LNCaP clone FGC (cell line): ENCODE results near the gene FAM107A.

ENCODE experiments used
- DNase-seq: peaks from one replicate; pipeline ENCODE4 v3.0.0-alpha.2; 2011; ENCODE audit warnings: low read depth
- H3K4me3 ChIP-seq: 2 replicates; pipeline ENCODE4 v1.5.1; 2011; ENCODE audit warnings: mild to moderate bottlenecking, low read depth, low read length, control low read depth
- TF ChIP-seq, protein P1 (sequence below): IDR thresholded peaks from 2 replicates; pipeline ENCODE4 v1.5.1; 2012; ENCODE audit warnings: mild to moderate bottlenecking; ENCODE audit not compliant: control insufficient read depth, insufficient read depth; ENCODE audit errors: extremely low read depth

Gene FAM107A, protein sequence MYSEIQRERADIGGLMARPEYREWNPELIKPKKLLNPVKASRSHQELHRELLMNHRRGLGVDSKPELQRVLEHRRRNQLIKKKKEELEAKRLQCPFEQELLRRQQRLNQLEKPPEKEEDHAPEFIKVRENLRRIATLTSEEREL

DNA sequence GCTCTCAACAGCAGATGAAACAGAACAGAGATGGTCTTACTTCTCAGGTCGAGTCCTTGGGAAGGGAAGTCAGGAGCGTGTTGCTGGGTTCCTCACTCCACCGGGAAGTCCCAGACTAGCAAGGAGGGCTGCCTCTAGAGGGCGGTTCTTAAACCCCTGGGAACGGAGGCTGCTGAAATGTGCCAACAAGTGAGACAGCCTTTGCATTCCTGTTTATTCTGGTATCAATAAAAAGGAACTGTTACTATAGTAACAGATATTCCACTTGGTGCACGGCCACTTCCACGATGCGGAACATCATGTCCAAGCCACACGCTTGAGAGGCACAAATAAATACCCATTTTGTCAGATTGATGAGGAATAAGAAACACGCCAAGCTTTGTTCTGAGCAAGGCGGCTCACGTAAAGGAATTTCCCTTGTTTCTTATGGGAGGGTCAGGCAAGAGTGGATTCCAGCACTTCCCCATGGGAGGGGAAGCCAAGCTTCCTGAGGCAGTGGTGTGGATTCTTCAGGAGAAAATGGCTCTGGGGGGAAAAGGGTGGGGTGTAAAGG, at the start of gene FAM107A:
Gene FAM107A, minus strand, starts transcription at position 123 of the 553 bp plus-strand sequence. CDS start 7,531 bp downstream, outside the sequence.
- no peak within 1 kb of the TSS for H3K4me3 ChIP-seq
- DNase-seq: peak; percentile 47
- TF ChIP-seq, protein P1, sequence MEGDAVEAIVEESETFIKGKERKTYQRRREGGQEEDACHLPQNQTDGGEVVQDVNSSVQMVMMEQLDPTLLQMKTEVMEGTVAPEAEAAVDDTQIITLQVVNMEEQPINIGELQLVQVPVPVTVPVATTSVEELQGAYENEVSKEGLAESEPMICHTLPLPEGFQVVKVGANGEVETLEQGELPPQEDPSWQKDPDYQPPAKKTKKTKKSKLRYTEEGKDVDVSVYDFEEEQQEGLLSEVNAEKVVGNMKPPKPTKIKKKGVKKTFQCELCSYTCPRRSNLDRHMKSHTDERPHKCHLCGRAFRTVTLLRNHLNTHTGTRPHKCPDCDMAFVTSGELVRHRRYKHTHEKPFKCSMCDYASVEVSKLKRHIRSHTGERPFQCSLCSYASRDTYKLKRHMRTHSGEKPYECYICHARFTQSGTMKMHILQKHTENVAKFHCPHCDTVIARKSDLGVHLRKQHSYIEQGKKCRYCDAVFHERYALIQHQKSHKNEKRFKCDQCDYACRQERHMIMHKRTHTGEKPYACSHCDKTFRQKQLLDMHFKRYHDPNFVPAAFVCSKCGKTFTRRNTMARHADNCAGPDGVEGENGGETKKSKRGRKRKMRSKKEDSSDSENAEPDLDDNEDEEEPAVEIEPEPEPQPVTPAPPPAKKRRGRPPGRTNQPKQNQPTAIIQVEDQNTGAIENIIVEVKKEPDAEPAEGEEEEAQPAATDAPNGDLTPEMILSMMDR: 0 out of 2 replicates have a peak, but pooled peaks have one; percentile 10

DNA sequence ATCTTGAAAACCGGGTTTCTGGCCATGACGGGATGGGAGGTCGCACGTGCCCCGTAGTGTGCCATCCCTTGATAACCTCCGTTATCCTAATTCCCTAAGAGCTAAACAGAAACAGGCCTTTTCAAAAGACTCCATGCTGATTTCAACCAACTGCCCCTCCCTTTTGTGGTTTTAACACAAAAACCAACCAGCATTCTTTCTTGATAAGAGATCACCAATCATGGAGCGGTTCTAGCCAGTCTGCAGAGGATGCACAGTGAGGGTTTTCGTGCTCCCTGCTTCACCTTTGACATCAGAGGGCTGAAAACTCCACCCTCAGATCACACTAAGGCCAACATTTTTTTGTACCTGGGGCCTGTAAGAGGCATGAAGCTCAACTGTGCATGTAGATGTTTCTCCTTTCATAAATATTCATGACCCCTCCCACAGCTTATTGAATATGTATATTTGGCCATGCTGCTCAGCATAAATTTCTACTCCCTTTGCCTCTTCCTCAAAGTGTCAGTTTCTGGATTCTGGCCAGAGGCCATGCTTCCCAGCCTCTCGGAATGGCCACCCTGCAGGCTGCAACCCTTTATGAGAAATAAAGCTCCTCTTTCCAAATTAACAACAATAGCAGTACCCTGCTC, 48.1 kb upstream of the FAM107A start:
- TF ChIP-seq, protein P1: no peak
- DNase-seq: no peak
- H3K4me3 ChIP-seq: no peak overlapping the region

DNA sequence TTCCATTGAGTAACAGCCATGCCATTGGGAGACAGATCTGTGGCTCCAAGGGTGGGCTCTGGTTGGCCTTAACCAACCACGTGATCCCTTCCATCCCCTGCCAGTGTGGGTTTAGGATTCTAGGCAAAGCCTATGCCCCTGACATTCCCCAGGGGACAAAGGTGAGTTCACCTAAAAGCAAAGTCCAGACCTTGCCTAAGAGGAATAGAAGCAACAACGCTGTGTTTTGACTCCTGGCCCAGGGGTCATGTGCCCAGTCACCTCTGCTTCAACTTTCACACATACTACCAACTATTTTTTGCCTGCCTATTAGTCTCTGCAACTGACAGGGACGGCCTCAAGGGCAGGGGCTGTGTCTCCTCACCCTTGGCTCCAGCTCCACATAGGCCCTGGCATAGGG, 47.4 kb upstream of the FAM107A start:
- no peak for DNase-seq
- TF ChIP-seq, protein P1: no peak
- H3K4me3 ChIP-seq: no peak overlapping the region

DNA sequence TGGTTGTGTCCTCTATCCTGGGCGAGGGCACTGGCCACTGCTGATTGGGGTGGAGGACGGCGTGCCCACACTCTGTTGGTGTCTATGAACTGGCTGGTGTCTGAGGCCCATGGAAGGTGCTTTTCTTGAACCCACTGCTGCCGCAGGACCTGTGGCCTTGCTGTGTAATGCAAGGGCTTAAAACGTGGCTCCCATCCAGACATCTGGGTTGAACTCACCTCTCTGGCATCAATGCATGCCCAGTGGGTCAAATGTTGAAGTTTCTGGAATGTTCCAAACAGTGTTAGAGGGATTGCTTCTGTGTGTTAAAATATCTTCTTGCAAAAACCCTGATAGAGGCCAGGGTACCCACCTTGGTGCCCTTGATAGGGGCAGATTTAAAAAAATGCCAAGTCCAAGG, 46.8 kb upstream of the FAM107A start:
- TF ChIP-seq, protein P1: no peak
- H3K4me3 ChIP-seq: no peak overlapping the region
- no peak for DNase-seq

DNA sequence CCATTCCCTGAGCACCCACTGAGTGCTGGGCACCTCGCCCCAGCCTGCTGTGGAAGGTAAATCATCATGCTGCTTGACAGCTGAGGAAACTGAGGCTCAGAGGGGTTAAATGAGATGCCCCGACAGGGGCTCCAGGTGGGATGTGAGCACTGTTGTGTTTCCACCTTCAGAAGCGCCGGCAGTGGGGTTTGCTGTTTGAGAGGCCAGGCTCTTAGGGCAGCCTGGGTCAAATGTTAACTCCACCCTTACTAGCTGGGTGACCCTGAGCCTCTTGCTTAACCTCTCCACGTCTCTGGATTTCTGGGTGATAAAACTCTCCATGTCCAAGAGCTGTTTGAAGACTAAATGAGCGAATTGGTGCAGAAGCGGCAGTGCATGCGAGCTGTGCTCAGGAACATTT, 46.3 kb upstream of the FAM107A start:
- TF ChIP-seq, protein P1: no peak
- DNase-seq: no peak

DNA sequence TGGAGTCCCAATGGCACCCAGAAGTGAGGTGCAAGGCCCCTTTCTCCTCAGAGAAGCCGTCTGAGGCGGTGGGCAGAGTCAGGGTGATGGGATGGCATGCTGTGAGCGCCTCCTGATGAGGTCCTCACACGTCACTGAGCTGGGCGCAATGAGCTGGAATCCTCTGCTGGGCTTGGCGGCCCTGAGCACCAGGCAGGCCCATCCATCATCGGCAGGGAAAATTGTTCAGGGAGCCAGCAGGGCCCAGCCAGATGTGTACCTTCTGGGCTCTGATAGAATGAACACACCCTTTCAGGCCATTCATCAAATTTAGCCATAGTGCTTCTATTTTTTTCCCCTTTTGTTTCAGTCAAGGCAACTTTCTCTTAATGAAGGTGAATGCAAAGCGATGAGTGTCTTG, 45.7 kb upstream of the FAM107A start:
- TF ChIP-seq, protein P1: no peak
- no peak overlapping the region for H3K4me3 ChIP-seq
- no peak for DNase-seq

More for the DNA sequence above, 46.3 kb upstream of the FAM107A start:
- no peak overlapping the region for H3K4me3 ChIP-seq
